Measurements from ENCODE around the gene MIDN. TPM values are rescaled to one million over a fixed set of nuclear protein-coding genes. Genes with fewer than 3 reads are reported as not detected.

MIDN gene
- 16.9 and 18.4 TPM in 2 replicates for total RNA-seq

GRCh38 chr19:1248139-1248785, at the start of gene MIDN:
Gene MIDN (plus strand): TSS chr19:1248583. CDS start chr19:1250297, 1,714 bp downstream.

GRCh38 chr19:1205114-1206099, 43.0 kb upstream of the MIDN start, which contains the start of gene STK11:
Gene STK11 (plus strand): TSS chr19:1205778. CDS start chr19:1206914, 1,136 bp downstream.

GRCh38 chr19:1237754-1238368, 10.5 kb upstream of the MIDN start, which contains the start of gene CBARP:
Gene CBARP (minus strand): TSS chr19:1238005. CDS start chr19:1236100, 1,905 bp downstream.

GRCh38 chr19:1241417-1242095, 6.8 kb upstream of the MIDN start, which contains the start of gene ATP5F1D:
Gene ATP5F1D (plus strand): TSS chr19:1241751. CDS start chr19:1241851, 100 bp downstream.

GRCh38 chr19:1269065-1269477, 20.7 kb downstream of the MIDN start, which contains the start of gene CIRBP:
Gene CIRBP (plus strand): TSS chr19:1269332. CDS start chr19:1270934, 1,602 bp downstream.

GRCh38 chr19:1275260-1275975, 27.0 kb downstream of the MIDN start, which contains the start of gene FAM174C:
Gene FAM174C (plus strand): TSS chr19:1275530. CDS start chr19:1275550, 20 bp downstream.

GRCh38 chr19:1285737-1286360, 37.5 kb downstream of the MIDN start, which contains the start of gene EFNA2:
Gene EFNA2 (plus strand): TSS chr19:1285873. CDS start chr19:1286169, 296 bp downstream.

Other genes starting within 250 kb of the MIDN start
- gene GRIN3B, start 248.2 kb upstream of the MIDN start, total RNA-seq, result 0.13 and 0.65 TPM in 2 replicates
- 47.1 and 52.4 TPM in 2 replicates for gene TMEM259, start 227.5 kb upstream of the MIDN start, total RNA-seq
- not detected in 2 replicates for gene RNU6-2, start 227.1 kb upstream of the MIDN start, total RNA-seq
- 240 and 261 TPM in 2 replicates for gene CNN2, start 222.0 kb upstream of the MIDN start, total RNA-seq
- gene ABCA7, start 208.5 kb upstream of the MIDN start, total RNA-seq, result 4.7 and 5.6 TPM in 2 replicates
- gene ARHGAP45, start 181.4 kb upstream of the MIDN start, total RNA-seq, result 0.32 and 0.39 TPM in 2 replicates
- 77.0 and 86.9 TPM in 2 replicates for gene POLR2E, start 153.2 kb upstream of the MIDN start, total RNA-seq
- 451 and 456 TPM in 2 replicates for gene GPX4, start 144.6 kb upstream of the MIDN start, total RNA-seq
- gene SBNO2, start 74.3 kb upstream of the MIDN start, total RNA-seq, result 71.2 and 86.9 TPM in 2 replicates
- 65.6 and 69.0 TPM in 2 replicates for gene STK11, start 42.8 kb upstream of the MIDN start, total RNA-seq
- gene CBARP, start 10.6 kb upstream of the MIDN start, total RNA-seq, result 2.0 and 3.6 TPM in 2 replicates
- gene ATP5F1D, start 6.8 kb upstream of the MIDN start, total RNA-seq, result 11.0 and 14.5 TPM in 2 replicates
- 322 and 371 TPM in 2 replicates for gene CIRBP, start 20.7 kb downstream of the MIDN start, total RNA-seq
- gene FAM174C, start 26.9 kb downstream of the MIDN start, total RNA-seq, result 16.3 and 17.4 TPM in 2 replicates
- gene EFNA2, start 37.3 kb downstream of the MIDN start, total RNA-seq, result not detected in 2 replicates
- gene NDUFS7, start 135.3 kb downstream of the MIDN start, total RNA-seq, result 27.6 and 37.4 TPM in 2 replicates
- gene GAMT, start 153.0 kb downstream of the MIDN start, total RNA-seq, result 24.9 and 25.1 TPM in 2 replicates
- 43.3 and 44.7 TPM in 2 replicates for gene DAZAP1, start 159.0 kb downstream of the MIDN start, total RNA-seq
- gene RPS15, start 189.8 kb downstream of the MIDN start, total RNA-seq, result 403 and 464 TPM in 2 replicates
- 0.11 and 0.26 TPM in 2 replicates for gene APC2, start 201.5 kb downstream of the MIDN start, total RNA-seq
- gene C19orf25, start 230.6 kb downstream of the MIDN start, total RNA-seq, result 20.3 and 24.0 TPM in 2 replicates
- gene PCSK4, start 241.8 kb downstream of the MIDN start, total RNA-seq, result 0.78 and 1.8 TPM in 2 replicates
- 1.3 and 1.4 TPM in 2 replicates for gene REEP6, start 242.6 kb downstream of the MIDN start, total RNA-seq

Measured in articular chondrocyte of knee joint (primary cell).